NOMO-1 (cell line): ENCODE measurements around the gene AVPR2.

ENCODE experiments used
- DNase-seq, 2 experiments: peaks; one replicate each; lab custom pipeline; 2025; ENCODE audit not compliant: unreplicated experiment in 2 of 2; lab: John Stamatoyannopoulos, UW

Gene AVPR2

GRCh38 chrX:153930011-153930910 lies 25.8 kb downstream of the AVPR2 start:
- no peak for DNase-seq

GRCh38 chrX:153931151-153931550 lies 26.7 kb downstream of the AVPR2 start:
- no peak for DNase-seq

DNA sequence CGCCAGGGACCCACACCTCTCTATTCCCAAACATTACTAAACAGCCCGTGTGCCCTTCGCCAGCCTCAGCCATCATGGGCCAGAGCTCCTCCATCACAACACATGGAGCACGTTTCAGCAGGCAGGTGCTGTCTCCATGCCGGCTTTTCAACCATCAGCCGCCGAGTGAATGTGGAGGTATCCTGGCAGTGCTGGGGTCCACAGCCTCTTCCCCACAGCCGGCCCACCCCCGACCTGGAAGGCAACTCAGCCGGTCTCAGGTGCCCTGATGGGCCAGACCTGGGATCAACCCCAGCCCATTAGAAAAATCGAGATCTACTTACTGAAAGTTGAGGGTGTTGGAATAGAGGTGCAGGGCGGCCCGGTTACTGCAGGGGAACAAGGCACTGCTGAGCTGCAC lies 27.3 kb downstream of the AVPR2 start:
- DNase-seq, result no peak

- DNase-seq, result no peak
Observed at GRCh38 chrX:153932220-153932915, 27.9 kb downstream of the AVPR2 start.

- DNase-seq, result no peak
Observed at GRCh38 chrX:153933748-153934147, 29.3 kb downstream of the AVPR2 start.

- DNase-seq, result no peak
Observed at GRCh38 chrX:153934148-153934761, 29.8 kb downstream of the AVPR2 start.

DNA sequence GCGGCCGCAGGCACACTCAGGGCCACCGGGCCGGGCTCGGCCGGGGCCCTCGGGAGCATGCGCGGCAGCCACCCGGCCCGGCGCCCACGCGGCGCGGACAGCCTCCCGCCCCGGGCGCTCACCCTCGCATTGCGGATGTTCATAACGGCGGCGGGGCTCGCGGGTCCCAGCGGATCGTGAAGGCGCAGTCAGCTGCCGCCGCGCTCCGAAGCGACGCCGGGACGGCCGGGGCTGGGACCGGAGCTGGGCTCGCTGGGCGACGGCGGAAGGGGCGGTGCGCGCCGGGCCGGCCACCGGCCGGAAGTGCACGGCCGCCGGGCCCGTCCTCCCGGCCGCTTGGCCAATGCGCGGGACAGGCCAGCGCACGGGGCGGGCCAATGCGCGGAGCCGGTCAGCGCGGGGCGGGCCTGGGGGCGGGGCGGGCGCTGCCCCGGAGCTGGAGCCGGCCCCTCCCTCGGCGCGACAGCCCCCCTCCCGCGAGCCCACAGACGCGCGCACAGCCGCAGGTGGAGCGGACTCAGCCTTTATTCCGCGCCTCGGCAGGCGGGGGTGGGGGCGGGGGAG lies 30.4 kb downstream of the AVPR2 start, which contains the start of gene NAA10:
Gene NAA10 (minus strand): TSS at position 276 of the 564 bp plus-strand sequence. CDS start 133 bp downstream, at position 143.
- peak; percentile 29 to 66 for DNase-seq

DNA sequence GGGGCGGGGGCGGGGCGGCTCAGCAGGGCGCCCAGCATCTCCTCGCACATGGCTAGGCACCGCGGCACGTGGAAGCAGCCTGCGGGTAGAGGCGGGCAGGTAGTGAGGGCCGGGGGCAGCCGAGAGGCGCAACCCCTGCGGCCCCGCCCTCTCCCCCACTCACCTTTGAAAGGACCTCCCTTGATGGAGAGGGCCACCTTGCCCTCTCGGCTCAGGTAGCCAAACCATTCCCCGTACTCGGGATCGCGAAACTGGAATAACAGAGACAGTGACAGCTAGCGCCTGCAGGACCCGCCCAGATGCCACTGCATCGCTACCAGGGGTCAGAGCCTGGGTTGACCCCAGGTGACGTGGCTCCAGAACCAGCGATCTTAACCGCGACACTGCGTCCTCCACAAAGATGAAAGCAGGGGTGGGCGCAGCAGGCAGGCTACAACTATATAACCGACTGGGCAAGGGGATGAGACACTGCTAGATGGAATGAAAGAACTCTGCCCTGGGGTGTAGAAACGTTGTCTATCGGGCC lies 30.9 kb downstream of the AVPR2 start:
- DNase-seq, result no peak

- no peak for DNase-seq
Observed at GRCh38 chrX:153937056-153937455, 32.6 kb downstream of the AVPR2 start.

GRCh38 chrX:153938226-153938786 lies 33.8 kb downstream of the AVPR2 start:
- DNase-seq, result no peak

- no peak for DNase-seq
Observed at GRCh38 chrX:153939573-153939972, 35.1 kb downstream of the AVPR2 start.

GRCh38 chrX:153941336-153942252 lies 37.1 kb downstream of the AVPR2 start:
- DNase-seq, result no peak

DNA sequence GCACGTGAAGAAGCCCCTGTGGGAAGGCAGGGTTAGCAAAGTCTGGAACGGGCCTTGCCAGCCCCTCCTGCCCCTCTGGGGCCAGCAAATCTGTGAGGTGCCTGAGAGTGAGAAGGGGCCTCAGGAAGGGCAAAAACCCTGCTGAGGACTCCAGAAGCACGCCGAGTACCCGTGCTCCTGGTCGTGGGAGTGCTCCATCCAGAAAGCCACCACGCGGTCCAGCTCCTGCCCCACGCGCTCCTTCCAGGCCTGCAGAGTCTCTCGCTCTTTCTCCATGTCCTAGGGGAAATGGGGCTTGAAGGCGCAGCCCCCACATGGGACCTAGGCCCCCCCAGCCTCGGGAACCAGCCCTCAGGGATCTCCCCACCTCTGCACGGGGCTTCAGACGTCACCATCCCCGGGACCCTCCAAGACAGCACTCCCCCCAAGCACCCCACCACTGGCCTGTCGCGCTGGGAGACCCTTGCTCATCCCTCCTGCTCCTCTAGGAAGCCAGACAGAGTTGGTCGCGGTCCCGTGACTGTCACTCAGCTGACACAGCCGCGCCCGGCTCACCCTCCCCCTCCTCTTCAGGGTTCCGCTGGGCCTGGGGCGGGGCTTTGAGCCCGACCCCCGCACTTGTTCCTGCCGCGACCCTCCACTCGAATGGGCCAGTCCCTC lies 39.8 kb downstream of the AVPR2 start, which contains the start of gene RENBP:
Gene RENBP (minus strand): TSS at position 504 of the 660 bp plus-strand sequence. CDS start 33 bp downstream, at position 471.
- DNase-seq, result peak in 1 of 2 experiments; percentile 13

- no peak for DNase-seq
Observed at GRCh38 chrX:153944800-153945150, 40.3 kb downstream of the AVPR2 start.

- DNase-seq, result no peak
Observed at GRCh38 chrX:153945956-153946943, 41.8 kb downstream of the AVPR2 start.

GRCh38 chrX:153947009-153947769 lies 42.7 kb downstream of the AVPR2 start:
- peak; percentile 28 to 74 for DNase-seq

GRCh38 chrX:153948002-153948466 lies 43.6 kb downstream of the AVPR2 start:
- DNase-seq, result no peak
